RWPE1 (cell line): Measurements from ENCODE around the gene POPDC2.

ENCODE experiments used
- CTCF ChIA-PET: fragments of 350-600 bp; sonication (Branson Sonifier 250); formaldehyde crosslinking; extraction: SDS; loops from one replicate; lab custom pipeline; 2021; lab: Yijun Ruan, JAX
- POLR2A ChIA-PET: fragments of 400-600 bp; formaldehyde crosslinking; extraction: SDS; loops from one replicate; lab custom pipeline; 2020; ENCODE audit warnings: antibody characterized with exemption; ENCODE audit not compliant: low non-redundant PET; lab: Yijun Ruan, JAX
- DNase-seq: peaks from one replicate; pipeline ENCODE4 v3.0.0; 2012; ENCODE audit warnings: low spot score
- H3K27ac ChIP-seq: fragments of 450-650 bp; 2 replicates; pipeline ENCODE4 v1.5.1; 2017
- TF ChIP-seq, protein P1 (sequence below): fragments of 450-650 bp; conservative IDR thresholded peaks from 2 replicates; pipeline ENCODE4 v1.5.1; 2017; ENCODE audit warnings: low read depth, mild to moderate bottlenecking

Gene POPDC2

GRCh38 chr3:119592861-119593260 is 67.5 kb downstream of the POPDC2 start:
- TF ChIP-seq, protein P1, sequence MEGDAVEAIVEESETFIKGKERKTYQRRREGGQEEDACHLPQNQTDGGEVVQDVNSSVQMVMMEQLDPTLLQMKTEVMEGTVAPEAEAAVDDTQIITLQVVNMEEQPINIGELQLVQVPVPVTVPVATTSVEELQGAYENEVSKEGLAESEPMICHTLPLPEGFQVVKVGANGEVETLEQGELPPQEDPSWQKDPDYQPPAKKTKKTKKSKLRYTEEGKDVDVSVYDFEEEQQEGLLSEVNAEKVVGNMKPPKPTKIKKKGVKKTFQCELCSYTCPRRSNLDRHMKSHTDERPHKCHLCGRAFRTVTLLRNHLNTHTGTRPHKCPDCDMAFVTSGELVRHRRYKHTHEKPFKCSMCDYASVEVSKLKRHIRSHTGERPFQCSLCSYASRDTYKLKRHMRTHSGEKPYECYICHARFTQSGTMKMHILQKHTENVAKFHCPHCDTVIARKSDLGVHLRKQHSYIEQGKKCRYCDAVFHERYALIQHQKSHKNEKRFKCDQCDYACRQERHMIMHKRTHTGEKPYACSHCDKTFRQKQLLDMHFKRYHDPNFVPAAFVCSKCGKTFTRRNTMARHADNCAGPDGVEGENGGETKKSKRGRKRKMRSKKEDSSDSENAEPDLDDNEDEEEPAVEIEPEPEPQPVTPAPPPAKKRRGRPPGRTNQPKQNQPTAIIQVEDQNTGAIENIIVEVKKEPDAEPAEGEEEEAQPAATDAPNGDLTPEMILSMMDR, result no peak
- DNase-seq, result no peak
- no peak overlapping the region for H3K27ac ChIP-seq
- CTCF ChIA-PET, result no interaction called here
- POLR2A ChIA-PET, result no interaction called here
